Adipocyte (in vitro differentiated cells): Measurements from ENCODE around the gene ST6GALNAC2.

ENCODE experiments used
- DNase-seq: peaks from one replicate; pipeline ENCODE4 v3.0.0-alpha.2; 2015; ENCODE audit warnings: low read depth
- H3K27me3 ChIP-seq: replicated peaks from 2 replicates; pipeline ENCODE4 v1.7.0; 2013; ENCODE audit warnings: mild to moderate bottlenecking, low read length, moderate library complexity; ENCODE audit not compliant: control insufficient read depth, insufficient read depth
- H3K36me3 ChIP-seq: 2 replicates; pipeline ENCODE4 v1.7.0; 2013; ENCODE audit warnings: low read length, mild to moderate bottlenecking, moderate library complexity; ENCODE audit not compliant: control insufficient read depth, insufficient read depth, severe bottlenecking
- H3K4me1 ChIP-seq: 2 replicates; pipeline ENCODE4 v1.7.0; 2013; ENCODE audit warnings: mild to moderate bottlenecking, low read length, moderate library complexity; ENCODE audit not compliant: control insufficient read depth, insufficient read depth
- H3K4me3 ChIP-seq: 2 replicates; pipeline ENCODE4 v1.7.0; 2013; ENCODE audit warnings: mild to moderate bottlenecking, low read length, moderate library complexity
- H3K9ac ChIP-seq: 2 replicates; pipeline ENCODE4 v1.7.0; 2013; ENCODE audit warnings: mild to moderate bottlenecking, low read length, moderate library complexity
- H3K9me3 ChIP-seq: 2 replicates; pipeline ENCODE4 v1.7.0; 2013; ENCODE audit warnings: mild to moderate bottlenecking, low read length, moderate library complexity; ENCODE audit not compliant: control insufficient read depth

ST6GALNAC2 gene

DNA sequence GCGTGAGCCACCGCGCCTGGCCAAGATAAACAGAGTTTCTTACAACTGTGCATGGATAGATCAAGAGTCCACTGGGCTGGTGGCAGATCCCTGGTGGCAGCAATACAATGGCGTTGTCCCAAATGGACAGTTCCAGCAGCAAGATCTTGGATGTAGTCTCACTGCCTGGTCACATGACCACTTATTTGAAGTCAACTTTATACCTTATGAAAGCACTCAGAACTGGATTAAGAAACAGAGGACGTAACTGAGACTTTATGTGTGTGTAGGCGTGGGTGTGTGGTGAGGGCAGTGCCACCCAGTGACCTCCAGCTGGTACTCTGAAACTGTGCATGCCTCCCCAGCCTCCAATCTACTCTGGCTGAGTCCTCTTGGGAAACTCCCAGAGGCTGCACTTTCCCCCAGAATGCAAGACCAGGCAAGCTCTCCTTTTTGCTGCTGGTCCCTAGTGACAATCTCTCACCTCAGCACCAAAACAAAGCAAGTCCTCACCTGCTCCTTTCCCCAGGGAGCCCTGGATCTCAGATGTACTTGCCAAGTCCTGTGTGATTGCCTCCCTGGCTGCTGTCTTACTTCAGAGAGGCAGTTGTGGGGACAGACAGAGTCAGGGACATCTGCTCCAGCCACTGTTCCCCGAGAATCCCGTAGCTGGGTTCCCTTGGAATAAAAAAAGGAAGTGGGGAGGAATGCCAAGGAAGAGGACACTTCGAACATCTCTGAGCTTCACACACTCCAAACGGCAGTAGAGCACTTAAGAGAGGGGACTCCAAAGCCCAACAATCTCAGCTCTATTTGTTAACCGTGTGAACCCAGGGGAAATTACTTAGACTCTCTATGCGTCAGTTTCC lies 11.7 kb upstream of the ST6GALNAC2 start:
- H3K27me3 ChIP-seq, result peaks cover 6% of the 10 kb centered on the region
- H3K9ac ChIP-seq, result no peak overlapping the region
- H3K9me3 ChIP-seq, result no peaks in the 10 kb centered on the region
- peaks cover 17% of the 10 kb centered on the region for H3K4me1 ChIP-seq
- H3K36me3 ChIP-seq, result no peaks in the 10 kb centered on the region
- no peak for DNase-seq
- H3K4me3 ChIP-seq, result no peak overlapping the region

DNA sequence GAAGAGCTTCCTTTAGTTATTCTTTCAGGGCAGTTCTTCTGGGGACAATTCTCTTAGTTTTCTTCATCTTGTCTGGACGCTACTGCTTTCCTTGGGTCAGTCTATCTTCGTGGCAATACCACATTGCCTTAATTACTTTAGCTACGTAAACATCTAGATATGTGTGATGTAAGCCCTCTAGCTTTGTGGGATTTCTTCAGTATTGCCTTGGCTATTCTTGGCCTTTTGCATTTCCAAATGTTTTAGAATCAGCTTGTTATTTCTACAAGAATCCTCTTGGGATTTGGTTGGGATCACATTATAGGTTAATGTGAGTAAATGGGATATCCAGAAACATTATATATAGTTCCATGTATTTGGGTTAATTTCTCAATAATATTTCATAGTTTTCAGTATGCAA lies 9.0 kb upstream of the ST6GALNAC2 start:
- DNase-seq, result peak; percentile 55
- Histone ChIP-seq H3K4me3 (no peak overlapping the region), H3K27me3 (peaks cover 3% of the 10 kb centered on the region), H3K4me1 (peaks cover 17% of the 10 kb centered on the region), H3K9ac (no peak overlapping the region), H3K9me3 (no peaks in the 10 kb centered on the region), H3K36me3 (no peaks in the 10 kb centered on the region)

DNA sequence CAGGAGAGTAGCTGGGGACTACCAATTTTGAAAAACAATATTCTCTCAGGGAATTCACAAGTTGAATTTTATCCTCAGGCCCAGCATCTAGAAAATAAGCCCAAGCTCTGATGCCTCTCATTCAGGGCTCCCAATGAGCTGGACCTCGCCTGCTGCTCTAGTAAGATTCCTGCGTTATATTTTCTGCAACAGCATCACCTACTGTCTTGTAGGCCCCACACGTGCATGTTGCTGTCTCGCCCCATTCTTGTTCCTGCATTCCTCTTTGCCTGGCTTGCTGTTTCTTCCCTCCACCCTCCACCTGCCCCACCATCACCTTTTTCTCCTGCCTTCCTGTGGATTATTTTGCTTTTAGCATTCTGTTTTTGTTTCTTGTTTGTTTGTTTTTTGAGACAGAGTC lies 8.3 kb upstream of the ST6GALNAC2 start:
- Histone ChIP-seq H3K4me3 (no peak overlapping the region), H3K27me3 (peaks cover 7% of the 10 kb centered on the region), H3K9me3 (no peaks in the 10 kb centered on the region), H3K36me3 (no peaks in the 10 kb centered on the region), H3K4me1 (peaks cover 17% of the 10 kb centered on the region), H3K9ac (no peak overlapping the region)
- no peak for DNase-seq

DNA sequence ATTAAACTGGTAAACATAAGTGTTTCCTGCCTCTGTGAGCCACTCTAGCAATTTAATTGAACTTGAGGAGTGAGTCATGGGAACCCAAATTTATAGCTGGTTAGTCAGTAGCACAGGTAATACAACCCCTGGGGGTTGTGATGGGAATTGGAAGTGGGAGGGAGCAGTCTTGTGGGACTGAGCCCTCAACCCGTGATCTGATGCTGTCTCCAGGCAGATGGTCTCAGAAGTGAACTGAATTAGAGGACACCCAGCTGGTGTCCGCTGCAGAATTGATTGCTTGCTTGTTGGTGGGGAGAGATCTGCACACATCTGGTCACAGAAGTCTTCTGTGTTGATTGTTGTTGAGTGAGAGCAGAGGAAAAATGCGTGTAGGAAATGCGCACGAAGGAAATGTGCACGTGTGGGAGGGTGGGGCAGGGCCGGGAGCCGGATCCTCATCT lies 7.7 kb upstream of the ST6GALNAC2 start:
- H3K4me1 ChIP-seq, result peaks cover 17% of the 10 kb centered on the region
- H3K4me3 ChIP-seq, result no peak overlapping the region
- no peak for DNase-seq
- peaks cover 4% of the 10 kb centered on the region for H3K9me3 ChIP-seq
- H3K36me3 ChIP-seq, result no peaks in the 10 kb centered on the region
- H3K27me3 ChIP-seq, result peaks cover 11% of the 10 kb centered on the region
- H3K9ac ChIP-seq, result no peak overlapping the region

DNA sequence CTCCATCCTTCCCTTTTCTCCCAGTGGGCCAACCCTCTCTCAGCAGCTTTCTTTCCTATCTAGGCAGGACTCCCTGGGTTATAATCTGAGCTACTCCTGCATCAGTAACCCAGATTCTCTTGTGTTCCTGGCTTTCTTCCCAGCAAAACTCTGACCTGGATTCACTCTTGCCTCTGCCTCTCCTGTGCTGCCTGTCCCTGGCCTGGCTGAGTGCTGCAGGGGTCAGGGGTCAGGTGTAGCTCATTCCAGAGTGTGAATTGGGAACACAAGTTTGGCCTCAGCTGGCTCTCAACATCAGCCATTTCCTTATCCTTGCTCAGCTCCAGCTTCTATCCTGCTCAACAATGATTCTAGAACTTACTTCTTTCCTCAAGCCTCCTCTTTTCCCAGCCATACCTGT lies 2.5 kb upstream of the ST6GALNAC2 start:
- H3K9me3 ChIP-seq, result peaks cover 5% of the 10 kb centered on the region
- H3K36me3 ChIP-seq, result no peaks in the 10 kb centered on the region
- DNase-seq, result no peak
- H3K27me3 ChIP-seq, result peaks cover 32% of the 10 kb centered on the region
- H3K9ac ChIP-seq, result no peak overlapping the region
- H3K4me1 ChIP-seq, result peaks cover 6% of the 10 kb centered on the region
- H3K4me3 ChIP-seq, result no peak overlapping the region

DNA sequence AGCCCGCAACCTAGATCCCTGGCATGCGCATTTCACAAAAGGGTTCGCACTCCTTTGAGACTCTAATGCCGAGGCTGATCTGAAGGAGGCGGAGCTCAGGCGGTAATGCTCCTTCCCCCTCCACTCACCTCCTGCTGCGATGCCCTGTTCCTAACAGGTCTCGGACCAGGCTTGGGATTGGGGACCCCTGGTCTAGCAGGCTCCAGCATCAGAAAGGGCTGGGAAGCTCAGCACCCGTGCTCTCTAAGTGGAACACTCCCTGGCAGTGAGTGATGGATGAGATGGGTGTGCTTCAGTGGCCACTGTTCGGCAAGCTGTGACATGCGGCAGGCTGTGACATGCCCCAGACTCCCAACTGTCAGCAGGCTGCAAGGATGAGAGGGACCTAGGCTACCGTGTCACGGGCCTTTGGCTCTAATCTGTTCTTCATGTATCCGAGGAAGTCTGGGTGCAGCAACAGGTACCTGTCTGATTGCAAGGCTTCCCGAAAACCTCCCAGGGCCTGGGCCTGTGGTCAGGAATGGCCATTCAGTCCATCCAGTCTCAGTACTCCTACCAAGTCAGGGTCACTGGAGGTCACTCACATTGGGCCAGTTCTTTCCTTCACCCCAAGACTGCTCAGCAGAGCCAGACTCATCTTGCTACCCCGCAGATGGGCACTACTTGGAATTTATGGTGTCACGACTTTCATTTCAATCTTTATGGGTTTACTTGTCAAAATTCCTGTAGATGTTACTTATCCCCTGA lies 1.3 kb upstream of the ST6GALNAC2 start:
- DNase-seq, result no peak
- peaks cover 32% of the 10 kb centered on the region for H3K27me3 ChIP-seq

DNA sequence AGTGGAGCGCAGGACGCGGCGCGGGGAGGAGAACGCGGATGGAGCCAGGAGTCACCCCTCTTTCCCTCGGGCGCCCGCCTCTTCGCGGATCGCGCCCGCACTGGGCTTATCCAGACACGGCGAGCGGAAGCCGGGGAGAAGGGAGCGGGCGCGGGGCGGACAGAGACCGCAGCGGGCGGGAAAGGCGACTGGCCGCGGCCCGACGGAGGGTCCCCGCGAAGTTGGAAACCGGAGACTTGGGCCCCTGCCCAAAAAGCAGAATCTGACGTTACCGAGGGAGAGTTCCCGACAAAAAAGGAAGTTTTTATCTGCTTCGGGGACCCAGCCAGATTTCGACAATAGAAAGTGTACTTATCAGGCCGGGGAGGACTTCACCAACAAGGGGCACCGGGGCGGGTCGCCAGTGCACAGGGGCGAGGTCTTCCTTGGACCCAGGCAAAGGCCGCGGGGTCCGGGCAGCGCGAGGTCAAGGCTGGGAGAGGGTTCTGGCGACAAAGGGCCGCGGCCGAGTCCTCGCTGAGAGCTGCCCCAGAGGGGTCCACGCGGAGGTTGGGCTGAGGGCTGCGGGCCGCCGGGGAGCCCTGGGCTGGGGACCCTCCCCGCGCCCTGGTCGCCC lies 519 bp downstream of the ST6GALNAC2 start:
- Histone ChIP-seq H3K4me1 (peaks cover 6% of the 10 kb centered on the region), H3K9me3 (peaks cover 5% of the 10 kb centered on the region), H3K9ac (peak overlapping the region; percentile 66), H3K36me3 (no peaks in the 10 kb centered on the region), H3K27me3 (peaks cover 38% of the 10 kb centered on the region), H3K4me3 (peak overlapping the region; percentile 80)
- DNase-seq, result peak; percentile 16

More for the DNA sequence above, 1.3 kb upstream of the ST6GALNAC2 start:
- H3K9ac ChIP-seq, result no peak overlapping the region
- no peak overlapping the region for H3K4me3 ChIP-seq
- H3K4me1 ChIP-seq, result peaks cover 6% of the 10 kb centered on the region
- peaks cover 5% of the 10 kb centered on the region for H3K9me3 ChIP-seq
- H3K36me3 ChIP-seq, result no peaks in the 10 kb centered on the region

DNA sequence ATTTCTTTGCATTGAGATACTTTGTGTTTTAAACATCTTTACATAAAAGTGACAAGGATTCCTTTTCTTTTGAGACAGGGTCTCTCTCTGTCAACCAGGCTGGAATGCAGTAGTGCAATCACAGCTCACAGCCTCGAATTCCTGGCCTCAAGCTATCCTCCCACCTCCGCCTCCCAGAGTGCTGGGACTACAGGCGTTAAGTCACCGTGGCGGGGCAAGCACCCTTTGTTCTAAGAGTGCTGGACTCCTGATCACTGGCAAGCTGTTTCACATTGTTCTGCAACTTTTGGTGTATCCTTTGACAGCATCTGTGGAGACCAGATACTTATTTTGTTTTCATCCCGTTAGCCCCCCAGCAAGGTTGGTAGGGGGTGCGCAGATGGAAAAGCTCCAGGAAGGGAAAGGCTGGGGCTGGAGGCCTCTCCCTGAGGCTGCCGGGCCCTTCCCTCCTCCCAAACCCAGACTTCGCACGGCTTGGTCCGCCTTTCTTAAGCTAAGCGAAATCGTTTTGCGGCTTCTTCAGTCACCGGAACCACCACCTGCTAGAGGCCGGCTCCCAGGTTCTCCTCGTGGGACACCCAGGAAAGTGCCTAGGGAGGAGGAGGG lies 1.1 kb downstream of the ST6GALNAC2 start:
- Histone ChIP-seq H3K36me3 (no peaks in the 10 kb centered on the region), H3K4me3 (peak overlapping the region; percentile 80), H3K27me3 (peaks cover 34% of the 10 kb centered on the region), H3K9ac (peak overlapping the region; percentile 66), H3K9me3 (peaks cover 5% of the 10 kb centered on the region), H3K4me1 (peaks cover 6% of the 10 kb centered on the region)
- DNase-seq, result no peak

DNA sequence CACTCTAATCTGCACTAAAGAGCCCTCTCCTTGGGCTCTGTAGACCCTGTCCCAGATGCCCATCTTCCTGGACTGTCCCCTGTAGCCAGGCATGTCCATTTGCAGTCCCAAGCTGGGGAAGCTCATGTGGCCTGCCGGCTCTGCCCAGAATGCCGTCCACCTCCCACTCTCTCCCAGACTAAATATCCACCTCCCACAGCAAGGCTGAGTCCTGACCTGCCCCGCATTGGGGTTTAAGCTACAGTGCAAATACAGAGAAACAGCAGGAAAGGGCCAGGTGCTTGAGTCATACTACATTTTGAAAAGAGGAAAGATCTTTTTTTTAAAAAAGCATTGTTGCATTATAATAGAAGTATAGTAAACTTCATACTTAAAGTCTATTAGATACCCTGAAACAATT lies 3.0 kb downstream of the ST6GALNAC2 start:
- Histone ChIP-seq H3K9me3 (no peaks in the 10 kb centered on the region), H3K27me3 (peaks cover 23% of the 10 kb centered on the region), H3K9ac (no peak overlapping the region), H3K4me1 (peaks cover 6% of the 10 kb centered on the region), H3K4me3 (no peak overlapping the region), H3K36me3 (no peaks in the 10 kb centered on the region)
- DNase-seq, result no peak

DNA sequence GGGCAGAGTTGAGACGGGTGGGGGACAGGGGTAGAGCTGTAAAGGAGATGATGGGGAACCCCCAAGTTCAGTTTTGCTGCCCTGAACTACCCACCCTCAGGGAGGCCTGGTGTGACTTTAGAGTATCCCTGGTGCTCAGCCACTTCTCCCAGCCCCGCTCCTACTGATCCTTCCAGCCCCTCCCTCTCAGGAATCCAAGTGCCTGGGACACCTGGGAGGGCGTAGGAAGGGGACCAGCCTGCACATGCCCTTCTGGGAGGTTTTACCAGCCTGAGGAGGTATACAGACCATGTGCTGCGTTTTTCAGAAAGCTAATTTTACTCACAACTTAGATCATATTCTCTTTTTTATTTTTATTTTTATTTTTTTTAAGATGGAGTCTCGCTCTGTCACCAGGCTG lies 4.1 kb downstream of the ST6GALNAC2 start:
- Histone ChIP-seq H3K9ac (no peak overlapping the region), H3K36me3 (no peaks in the 10 kb centered on the region), H3K27me3 (peaks cover 14% of the 10 kb centered on the region), H3K9me3 (no peaks in the 10 kb centered on the region), H3K4me1 (peaks cover 6% of the 10 kb centered on the region), H3K4me3 (no peak overlapping the region)
- no peak for DNase-seq

DNA sequence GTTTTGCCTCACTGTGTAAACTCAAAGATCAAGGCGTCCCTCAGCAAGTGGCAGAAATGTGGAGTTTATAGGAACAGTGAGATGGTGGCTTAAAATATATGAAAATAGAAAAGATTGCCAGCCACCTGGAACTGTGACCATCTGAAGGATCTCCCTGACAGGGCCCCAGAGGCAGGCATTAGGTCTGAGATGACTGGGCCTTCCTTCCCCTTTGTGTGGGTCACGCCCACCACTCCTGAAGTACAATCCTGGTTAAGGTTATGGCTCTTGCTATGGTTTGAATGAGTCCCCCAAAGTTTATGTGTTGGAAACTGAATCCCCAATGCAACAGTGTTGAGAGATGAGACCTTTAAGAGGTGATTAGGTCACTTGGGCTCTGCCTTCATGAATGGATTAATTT lies 6.4 kb downstream of the ST6GALNAC2 start:
- Histone ChIP-seq H3K9me3 (no peaks in the 10 kb centered on the region), H3K9ac (no peak overlapping the region), H3K27me3 (peaks cover 6% of the 10 kb centered on the region), H3K36me3 (no peaks in the 10 kb centered on the region), H3K4me3 (no peak overlapping the region), H3K4me1 (no peaks in the 10 kb centered on the region)
- DNase-seq, result no peak
